Astrocyte of the spinal cord (primary cell): ENCODE results near the gene SYNE4.

Experiments used
- DNase-seq: peaks from one replicate; pipeline ENCODE4 v3.0.0; 2011; ENCODE audit warnings: low read depth, low spot score
- H3K4me3 ChIP-seq: 2 replicates; pipeline ENCODE4 v1.5.1; 2011; ENCODE audit warnings: low read depth, mild to moderate bottlenecking, low read length, moderate library complexity
- in situ Hi-C: cut with HindIII; loops from 2 replicates; pipeline ENCODE4 v1.10.0; 2017; ENCODE audit warnings: low sequenced_read_pairs
- TF ChIP-seq, protein P1 (sequence below): IDR thresholded peaks from 2 replicates; pipeline ENCODE4 v1.5.1; 2012; ENCODE audit warnings: low read depth, mild to moderate bottlenecking, low read length, inconsistent platforms

Gene SYNE4

GRCh38 chr19:36009220-36009619, 607 bp upstream of the SYNE4 start:
- peak; percentile 50 for DNase-seq
- peak overlapping the region; percentile 34 for H3K4me3 ChIP-seq
- in situ Hi-C loops: no loop called here

DNA sequence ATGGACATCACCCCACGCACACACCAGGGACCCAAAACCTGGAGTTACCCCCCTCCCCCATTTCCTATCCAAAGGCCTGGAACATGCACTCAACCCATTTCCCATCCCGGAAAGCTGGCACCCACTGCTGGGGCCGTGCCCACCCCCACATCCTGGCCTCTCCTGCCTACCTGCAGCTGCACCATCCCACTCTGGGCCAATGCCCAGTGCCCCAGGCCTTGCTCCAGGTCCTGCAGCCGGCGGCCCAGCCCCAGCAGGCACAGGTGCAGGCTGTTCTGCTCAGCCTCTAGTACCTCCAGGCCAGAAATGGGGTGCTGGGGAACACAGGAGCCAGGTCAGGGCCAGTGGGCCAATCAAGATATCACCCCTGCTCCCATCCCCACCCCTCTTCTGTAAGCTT, 1.7 kb downstream of the SYNE4 start:
- in situ Hi-C loops: no loop called here
- TF ChIP-seq, protein P1, sequence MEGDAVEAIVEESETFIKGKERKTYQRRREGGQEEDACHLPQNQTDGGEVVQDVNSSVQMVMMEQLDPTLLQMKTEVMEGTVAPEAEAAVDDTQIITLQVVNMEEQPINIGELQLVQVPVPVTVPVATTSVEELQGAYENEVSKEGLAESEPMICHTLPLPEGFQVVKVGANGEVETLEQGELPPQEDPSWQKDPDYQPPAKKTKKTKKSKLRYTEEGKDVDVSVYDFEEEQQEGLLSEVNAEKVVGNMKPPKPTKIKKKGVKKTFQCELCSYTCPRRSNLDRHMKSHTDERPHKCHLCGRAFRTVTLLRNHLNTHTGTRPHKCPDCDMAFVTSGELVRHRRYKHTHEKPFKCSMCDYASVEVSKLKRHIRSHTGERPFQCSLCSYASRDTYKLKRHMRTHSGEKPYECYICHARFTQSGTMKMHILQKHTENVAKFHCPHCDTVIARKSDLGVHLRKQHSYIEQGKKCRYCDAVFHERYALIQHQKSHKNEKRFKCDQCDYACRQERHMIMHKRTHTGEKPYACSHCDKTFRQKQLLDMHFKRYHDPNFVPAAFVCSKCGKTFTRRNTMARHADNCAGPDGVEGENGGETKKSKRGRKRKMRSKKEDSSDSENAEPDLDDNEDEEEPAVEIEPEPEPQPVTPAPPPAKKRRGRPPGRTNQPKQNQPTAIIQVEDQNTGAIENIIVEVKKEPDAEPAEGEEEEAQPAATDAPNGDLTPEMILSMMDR: no peak
- no peak for DNase-seq
- H3K4me3 ChIP-seq: no peak overlapping the region

More at GRCh38 chr19:36009220-36009619, 607 bp upstream of the SYNE4 start:
- TF ChIP-seq, protein P1: no peak

GRCh38 chr19:36003284-36003683, 5.3 kb downstream of the SYNE4 start:
- no peak overlapping the region for H3K4me3 ChIP-seq
- TF ChIP-seq, protein P1: no peak
- in situ Hi-C loops: no loop called here
- DNase-seq: no peak

DNA sequence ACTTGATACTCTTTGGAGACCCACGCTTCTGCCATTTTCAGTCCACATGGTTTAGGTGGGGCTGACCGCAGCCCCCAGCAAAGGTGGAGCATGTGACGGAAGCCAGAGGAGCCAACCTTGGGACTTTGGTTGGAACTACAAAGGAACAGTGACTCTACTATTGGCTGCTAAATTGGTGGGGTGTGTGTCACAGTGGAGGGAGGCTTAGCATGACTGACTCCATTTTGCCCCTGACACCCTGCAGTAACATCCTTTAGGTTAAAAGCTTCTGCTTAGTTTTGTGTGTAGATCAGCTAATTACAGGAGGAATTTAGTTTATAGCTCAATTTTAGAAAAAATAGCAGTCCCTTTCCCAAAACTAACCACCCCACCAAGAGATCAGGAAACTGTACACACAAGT, 7.0 kb downstream of the SYNE4 start:
- no peak overlapping the region for H3K4me3 ChIP-seq
- no peak for DNase-seq
- in situ Hi-C loops: no loop called here
- TF ChIP-seq, protein P1: no peak

DNA sequence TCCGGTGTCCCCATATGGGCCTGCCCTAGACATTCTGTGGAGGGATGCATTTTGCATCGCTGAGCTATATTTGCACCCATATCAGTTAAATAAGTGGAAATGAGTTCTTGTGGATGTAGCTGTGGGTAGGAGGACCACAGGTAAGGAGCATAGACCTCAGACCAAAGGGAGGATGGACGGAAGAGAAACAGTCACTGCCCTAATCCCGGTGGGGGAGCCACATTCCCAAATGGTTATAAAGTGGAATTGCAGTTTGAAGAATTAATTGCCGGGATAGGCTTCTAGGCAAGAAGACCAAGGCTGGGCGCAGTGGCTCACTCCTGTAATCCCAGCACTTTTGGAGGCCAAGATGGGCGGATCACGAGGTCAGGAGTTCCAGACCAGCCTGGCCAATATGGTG, 11.8 kb downstream of the SYNE4 start:
- TF ChIP-seq, protein P1: no peak
- DNase-seq: no peak
- no peak overlapping the region for H3K4me3 ChIP-seq
- in situ Hi-C loops: no loop called here

DNA sequence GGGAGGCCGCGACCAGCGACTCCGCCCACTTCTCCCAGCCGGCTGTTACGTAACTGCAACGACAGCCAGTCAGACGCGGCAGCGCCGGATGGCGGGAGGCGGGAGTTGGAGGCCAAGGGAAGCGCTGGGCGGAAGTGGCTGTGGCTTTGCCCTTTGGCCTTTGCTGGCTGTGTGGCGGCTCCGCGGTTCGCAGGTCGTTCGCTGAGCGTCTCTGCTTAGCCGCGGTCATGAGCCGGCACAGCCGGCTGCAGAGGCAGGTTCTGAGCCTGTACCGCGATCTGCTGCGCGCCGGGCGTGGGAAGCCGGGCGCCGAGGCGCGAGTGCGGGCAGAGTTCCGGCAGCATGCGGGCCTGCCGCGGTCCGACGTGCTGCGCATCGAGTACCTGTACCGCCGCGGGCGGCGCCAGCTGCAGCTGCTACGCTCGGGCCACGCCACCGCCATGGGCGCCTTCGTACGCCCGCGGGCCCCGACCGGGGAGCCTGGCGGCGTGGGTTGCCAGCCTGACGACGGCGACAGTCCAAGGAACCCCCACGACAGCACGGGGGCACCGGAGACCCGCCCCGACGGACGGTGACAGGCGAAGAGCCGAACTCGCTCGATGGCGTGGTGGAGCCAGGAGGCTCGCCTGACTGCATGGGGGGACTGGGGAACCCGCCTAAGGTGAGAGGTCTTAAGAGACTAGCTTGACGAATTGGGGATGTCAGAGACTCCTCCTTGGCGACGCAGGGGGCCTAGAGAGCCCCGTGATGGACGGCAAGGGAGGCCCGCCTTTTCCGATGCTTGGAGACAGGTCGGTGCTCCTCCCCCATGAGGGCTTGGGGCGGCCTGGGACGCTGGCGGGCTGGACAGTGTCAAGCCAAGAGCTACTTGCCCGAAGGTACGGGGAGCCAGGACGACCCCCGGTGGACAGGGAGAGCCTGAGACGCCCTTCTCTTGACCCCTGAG, 13.3 kb downstream of the SYNE4 start, which contains the start of gene SDHAF1:
SDHAF1 (plus strand) TSS at position 141 of the 946 bp plus-strand sequence; CDS start at position 228, 87 bp downstream.
- H3K4me3 ChIP-seq: peak within 1 kb of the TSS; percentile 71
- in situ Hi-C loops: no loop called here
- DNase-seq: peak; percentile 93
- TF ChIP-seq, protein P1: no peak
